Stimulated activated CD4-positive, alpha-beta T cell treated with anti-CD3 and anti-CD28 coated beads, TNF-alpha, amount 100 ng/mL, for 4 hours (primary cell): ENCODE measurements around the gene STAG1.

ENCODE experiments used
- DNase-seq, 3 experiments: peaks; one replicate each; pipeline ENCODE4 v3.0.0-alpha.2; 2020; ENCODE audit warnings: low read depth in 3 of 3

STAG1 gene

GRCh38 chr3:136332302-136332701 lies 419.9 kb downstream of the STAG1 start:
- no peak for DNase-seq

GRCh38 chr3:136330900-136331299 lies 421.3 kb downstream of the STAG1 start:
- DNase-seq, result no peak

GRCh38 chr3:136329593-136329992 lies 422.6 kb downstream of the STAG1 start:
- DNase-seq, result no peak

- no peak for DNase-seq
Observed at GRCh38 chr3:136327671-136328070, 424.5 kb downstream of the STAG1 start.

- no peak for DNase-seq
Observed at GRCh38 chr3:136326316-136326715, 425.9 kb downstream of the STAG1 start.

- no peak for DNase-seq
Observed at GRCh38 chr3:136311968-136312367, 440.2 kb downstream of the STAG1 start.

GRCh38 chr3:136311261-136311660 lies 440.9 kb downstream of the STAG1 start:
- no peak for DNase-seq

GRCh38 chr3:136305879-136306278 lies 446.3 kb downstream of the STAG1 start:
- no peak for DNase-seq

- no peak for DNase-seq
Observed at GRCh38 chr3:136300444-136300843, 451.7 kb downstream of the STAG1 start.

GRCh38 chr3:136297826-136298225 lies 454.4 kb downstream of the STAG1 start:
- DNase-seq, result no peak

- DNase-seq, result no peak
Observed at GRCh38 chr3:136296960-136297359, 455.2 kb downstream of the STAG1 start.

GRCh38 chr3:136294176-136294575 lies 458.0 kb downstream of the STAG1 start:
- no peak for DNase-seq

GRCh38 chr3:136293279-136293678 lies 458.9 kb downstream of the STAG1 start:
- no peak for DNase-seq

- no peak for DNase-seq
Observed at GRCh38 chr3:136292500-136292899, 459.7 kb downstream of the STAG1 start.

- DNase-seq, result no peak
Observed at GRCh38 chr3:136291302-136291701, 460.9 kb downstream of the STAG1 start.
